Brain pericyte (primary cell): ENCODE measurements around the gene TTLL8.
"Not testable (repeated sequence)": the region's sequence is repeated elsewhere in the genome, so short reads cannot be mapped to it uniquely, and the experiment has no call there.

Source experiments
- DNase-seq: peaks from one replicate; pipeline ENCODE4 v3.0.0-alpha.2; 2012; ENCODE audit warnings: low read depth, low spot score

Gene TTLL8

DNA sequence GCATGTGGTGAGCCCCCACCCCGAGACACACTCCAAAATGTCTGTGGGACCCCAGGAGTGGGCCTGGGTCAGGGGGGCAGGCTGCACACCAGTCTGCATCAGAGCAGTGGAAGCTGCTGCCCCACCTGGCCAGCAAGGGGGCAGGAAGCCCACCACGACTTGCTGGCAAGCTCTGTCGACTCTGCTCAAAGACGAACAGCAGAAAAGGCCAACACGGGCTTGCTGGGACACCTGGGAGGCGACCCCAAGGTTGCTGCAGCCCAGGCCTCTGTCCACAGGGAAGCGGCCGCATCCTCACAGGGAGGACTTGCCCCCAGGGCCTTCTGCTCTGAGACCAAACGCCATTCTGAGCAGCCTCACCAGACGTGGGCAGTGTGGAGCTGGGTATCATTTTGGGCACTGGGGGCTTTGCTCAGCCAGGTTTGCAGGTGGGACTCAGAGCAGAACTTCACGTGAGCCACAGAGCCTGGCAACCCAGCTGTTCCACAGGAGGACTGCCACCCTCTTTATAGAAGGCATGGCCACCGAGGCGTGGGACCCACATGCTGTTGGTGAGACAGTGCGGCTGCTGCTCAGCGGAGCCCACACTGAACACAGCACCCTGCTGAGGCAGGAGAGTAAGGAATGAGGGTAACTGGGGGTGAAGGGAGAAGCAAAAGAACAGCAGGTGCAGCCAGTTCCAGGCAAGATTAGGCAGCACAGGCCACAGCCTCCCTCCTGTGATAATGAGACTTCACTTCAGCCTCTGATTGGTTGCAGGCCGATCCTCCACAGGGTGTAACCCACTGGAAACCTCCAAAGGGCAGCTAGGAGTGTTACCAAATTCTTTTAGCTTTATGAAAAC is 56.5 kb downstream of the TTLL8 start:
- no peak for DNase-seq

GRCh38 chr22:50000587-50001387 is 57.3 kb downstream of the TTLL8 start:
- DNase-seq: no peak

DNA sequence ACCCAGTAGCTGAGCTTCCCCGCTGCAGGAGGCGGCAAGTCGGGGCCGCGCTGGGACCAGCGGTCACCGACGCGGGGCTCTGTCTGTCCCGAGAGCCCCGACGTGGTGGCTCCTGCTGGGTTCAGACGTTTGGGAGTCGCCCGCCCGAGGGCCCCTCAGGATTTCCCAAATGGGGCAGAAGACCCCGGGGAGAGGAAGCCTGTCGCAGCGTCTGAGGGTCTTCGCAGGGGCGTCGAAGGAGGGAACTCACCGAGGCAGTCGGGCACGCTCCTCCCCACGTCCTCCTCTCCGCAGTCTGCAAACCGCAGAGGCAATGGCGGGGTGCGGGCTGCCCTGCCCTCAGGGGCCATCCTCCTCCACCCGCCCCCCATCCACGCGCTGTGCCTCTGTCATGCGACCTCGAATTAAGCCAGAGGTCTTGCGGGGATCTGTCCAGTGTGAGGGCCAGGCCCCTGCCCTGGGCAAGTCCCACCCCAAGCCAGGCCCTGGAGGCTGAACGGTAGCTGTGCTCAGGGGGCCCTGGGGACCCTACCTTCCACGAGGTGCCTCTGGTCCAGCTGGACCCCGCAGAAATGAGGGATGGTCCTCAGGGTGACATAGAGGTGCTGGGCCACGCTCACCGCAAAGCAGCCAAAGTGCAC is 58.0 kb downstream of the TTLL8 start:
- no peak for DNase-seq

DNA sequence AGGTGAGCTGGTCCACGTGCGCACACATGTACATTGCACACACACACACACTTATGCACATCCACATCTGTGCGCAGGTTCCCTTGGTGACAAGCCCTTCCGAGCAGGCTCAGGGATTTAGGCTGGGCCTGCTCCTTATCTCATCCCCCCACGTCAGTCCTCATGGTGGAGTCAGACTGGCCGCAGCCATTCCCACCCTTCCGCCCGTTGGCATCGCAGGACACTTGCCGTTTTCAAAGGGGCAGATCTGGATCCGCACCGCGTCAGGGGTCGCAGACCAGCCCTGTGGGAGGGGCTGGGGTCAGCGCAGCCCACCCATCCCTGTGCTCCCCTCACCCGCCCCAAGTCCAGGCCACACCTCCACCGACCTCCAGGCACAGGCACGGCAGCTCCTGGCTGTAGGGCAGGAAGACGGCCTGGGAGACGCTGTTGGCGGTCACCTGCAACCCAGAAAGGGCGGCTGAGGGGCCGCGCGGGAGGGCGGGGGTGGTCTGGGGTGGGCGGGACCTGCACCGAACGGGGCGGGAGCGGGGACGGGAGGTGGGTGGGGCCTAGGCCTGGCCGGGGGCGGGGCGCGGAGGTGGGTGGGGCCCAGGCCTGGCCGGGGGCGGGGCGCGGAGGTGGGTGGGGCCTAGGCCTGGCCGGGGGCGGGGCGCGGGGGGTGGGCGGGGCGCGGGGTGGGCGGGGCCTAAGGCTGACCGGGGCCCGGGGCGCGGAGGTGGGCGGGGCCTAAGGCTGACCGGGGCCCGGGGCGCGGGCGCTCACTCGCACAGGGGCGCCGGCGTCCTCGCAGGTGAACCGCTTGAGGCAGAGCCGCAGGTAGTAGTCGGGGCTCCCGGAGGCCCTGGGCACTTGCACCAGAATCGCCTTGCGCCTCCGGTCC is 58.8 kb downstream of the TTLL8 start:
- DNase-seq: no peak

DNA sequence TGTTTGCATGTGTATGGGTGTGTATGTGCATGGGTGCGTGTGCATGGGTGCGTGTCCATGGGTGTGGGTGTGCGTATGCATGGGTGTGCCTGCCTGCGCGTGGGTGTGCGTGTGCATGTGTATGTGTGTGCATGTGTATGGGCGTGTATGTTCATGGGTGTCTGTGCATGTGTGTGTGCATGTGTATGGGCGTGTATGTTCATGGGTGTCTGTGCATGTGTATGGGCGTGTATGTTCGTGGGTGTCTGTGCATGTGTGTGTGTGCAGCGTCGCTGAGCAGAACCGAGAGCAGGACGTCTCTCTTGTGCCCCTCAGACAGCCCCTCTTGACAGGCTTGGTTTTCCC is 59.4 kb downstream of the TTLL8 start:
- DNase-seq: no peak

DNA sequence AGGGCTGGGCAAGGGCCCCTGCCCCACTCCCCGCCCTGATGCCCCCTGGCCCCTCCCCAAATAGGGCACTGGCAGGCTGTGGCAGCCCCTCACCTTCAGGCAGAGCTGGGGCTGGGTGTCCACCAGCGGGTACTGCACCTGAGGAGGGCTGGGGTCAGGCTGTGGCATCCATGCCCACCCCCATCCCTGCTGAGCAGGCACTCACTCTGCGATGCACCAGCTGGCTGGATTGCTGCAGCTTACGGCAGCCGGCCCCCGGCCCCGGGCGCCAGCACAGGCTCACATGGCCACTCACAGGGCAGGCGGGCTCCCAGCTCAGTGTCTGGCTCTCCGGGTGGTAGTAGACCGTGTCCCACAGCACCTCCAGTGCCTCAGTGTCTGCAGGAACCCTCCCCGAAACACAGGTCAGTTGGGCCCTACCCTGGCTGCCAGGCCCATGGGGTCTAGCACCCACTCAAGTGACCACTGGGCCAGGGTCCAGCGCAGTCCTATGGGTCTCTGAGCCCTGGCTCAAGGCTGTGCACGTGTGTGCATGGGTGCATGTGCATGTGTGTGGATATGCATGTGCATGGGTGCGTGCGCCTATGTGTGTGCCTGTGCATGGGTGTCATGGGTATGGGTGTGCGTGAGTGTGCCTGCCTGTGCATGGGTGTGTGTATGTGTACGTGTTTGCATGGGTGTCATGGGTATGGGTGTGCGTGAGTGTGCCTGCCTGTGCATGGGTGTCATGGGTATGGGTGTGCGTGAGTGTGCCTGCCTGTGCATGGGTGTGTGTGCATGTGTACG is 60.0 kb downstream of the TTLL8 start:
- no peak for DNase-seq

GRCh38 chr22:49997251-49997599 is 60.9 kb downstream of the TTLL8 start:
- DNase-seq: no peak

- DNase-seq: no peak
Observed at GRCh38 chr22:49996518-49997250, 61.4 kb downstream of the TTLL8 start.

GRCh38 chr22:49996119-49996517 is 62.0 kb downstream of the TTLL8 start:
- no peak for DNase-seq

DNA sequence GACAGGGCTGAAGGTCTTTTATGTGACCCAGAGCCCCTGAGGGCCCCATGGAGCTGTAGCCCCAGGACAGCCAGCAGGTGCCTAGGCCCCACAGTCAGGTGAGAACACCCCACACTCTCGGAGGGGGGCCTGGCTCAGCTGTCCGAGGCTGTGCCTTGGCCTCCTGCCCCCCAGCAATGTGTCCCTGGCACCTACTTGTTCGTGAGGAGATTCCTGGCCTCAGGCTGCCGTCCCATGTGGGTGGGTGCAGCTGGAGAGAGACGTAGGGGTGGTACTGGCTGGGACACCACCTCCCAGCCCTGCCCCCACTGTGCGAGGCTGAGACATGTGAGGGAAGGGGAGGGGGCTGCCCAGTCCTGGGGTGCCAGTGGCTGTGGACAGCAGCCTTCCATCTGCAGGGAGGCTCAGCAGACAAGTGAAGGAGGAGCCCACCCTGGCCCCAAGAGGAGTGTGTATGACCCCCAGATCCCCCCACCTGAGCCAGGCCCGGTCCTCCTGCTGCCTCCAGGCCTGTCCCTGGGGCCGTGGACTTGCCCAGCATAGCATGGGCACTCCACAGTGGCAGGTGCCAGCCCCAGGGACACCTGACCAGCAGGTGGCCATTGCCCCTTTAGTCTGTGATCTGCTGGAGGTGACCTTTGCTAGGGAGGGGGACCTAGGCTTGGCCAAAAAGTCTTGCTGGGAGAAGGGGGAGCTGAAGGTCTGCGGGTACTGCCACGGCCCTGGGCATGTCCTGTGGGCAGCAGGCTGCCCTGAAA is 62.6 kb downstream of the TTLL8 start:
- DNase-seq: no peak

- DNase-seq: no peak
Observed at GRCh38 chr22:49995041-49995360, 63.1 kb downstream of the TTLL8 start.

DNA sequence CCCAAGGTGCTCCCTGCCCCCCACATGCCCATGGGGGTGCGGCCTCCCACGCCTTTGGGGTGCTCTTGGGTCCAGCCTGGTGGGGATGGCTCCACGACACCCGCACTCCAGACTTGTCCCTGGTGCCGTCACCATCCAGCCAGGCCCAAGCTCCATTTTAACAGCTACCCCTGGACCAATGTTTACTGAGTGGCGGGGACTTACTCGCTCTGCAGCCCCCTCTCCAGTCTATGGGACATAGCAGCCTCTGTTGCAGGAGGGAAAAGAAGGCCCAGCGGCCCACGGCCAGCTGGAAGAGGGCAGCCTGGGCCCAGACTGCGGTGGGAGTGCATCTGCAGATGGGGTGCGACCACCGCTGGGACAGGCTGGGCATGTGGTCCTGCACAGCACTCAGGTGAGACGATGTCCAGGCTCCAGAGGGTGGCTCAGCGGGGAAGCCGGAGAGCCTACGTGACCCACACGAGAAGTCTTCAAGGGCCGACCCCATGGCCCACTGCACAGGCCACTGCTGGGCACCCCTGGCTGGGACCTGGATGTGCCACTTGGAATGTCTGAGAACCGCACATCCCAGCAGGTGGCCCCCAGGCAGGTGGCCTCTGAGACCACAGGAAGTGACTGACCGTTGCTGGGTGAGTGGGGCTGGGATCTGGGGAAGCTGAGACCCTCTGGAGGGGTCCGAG is 63.6 kb downstream of the TTLL8 start:
- no peak for DNase-seq

- DNase-seq: no peak
Observed at GRCh38 chr22:49993649-49994360, 64.3 kb downstream of the TTLL8 start.

GRCh38 chr22:49992921-49993648 is 65.0 kb downstream of the TTLL8 start:
- no peak for DNase-seq

DNA sequence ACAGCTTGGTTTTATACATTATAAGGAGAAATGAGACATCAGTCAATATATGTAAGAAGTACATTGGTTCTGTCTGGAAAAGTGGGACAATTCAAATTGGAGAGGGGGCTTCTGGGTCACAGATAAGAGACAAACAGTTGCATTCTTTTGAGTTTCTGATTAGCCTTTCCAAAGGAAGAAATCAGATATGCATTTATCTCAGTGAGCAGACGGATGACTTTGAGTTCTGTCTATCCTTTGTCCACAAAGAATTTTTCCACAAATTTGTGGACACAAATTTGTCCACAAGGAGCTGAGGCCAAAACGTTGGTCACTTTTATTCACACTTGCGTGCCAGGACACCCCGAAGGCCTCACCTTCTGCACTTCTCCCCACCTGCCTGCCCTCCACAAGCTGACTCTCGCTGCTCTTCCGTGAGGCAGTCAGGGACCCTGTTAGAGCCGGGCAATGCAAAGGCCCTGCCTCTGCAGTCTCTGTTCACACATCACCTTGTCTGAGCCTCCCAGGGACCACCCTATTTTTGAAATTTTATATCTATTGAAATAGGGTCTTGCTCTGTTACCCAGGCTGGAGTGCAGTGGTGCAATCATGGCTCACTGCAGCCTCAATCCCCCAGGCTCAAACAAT is 66.1 kb downstream of the TTLL8 start:
- DNase-seq: no peak

DNA sequence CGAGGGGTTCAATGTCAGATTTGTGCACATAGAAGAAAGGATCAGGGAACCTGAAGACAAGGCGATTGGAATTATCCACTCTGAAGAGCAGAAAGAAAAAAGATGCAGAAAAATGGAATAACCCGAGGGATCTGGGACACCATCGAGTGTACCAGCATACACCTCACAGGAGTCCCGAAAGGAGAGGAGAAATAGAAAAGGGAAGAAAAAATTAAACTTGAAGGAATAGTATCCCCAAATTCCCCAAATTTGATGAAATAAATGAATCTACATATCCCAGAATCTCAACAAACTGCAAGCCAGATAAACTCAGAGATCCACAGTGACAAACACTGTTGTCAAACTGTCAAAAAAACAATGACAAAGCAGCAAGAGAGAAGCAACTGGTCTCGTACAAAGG is 66.9 kb downstream of the TTLL8 start:
- DNase-seq: no peak

DNA sequence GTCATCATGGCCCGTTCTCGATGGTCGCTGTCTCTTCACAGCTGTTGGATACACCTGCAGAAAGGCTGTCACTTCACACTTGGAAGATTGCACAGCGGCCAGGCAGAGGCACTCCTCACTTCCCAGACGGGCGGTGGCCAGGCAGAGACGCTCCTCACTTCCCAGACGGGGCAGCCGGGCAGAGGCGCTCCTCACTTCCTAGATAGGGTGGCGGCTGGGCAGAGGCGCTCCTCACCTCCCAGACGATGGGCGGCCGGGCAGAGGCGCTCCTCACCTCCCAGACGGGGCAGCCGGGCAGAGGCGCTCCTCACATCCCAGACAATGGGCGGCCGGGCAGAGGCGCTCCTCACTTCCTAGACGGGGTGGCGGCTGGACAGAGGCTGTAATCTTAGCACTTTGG is 68.3 kb downstream of the TTLL8 start:
- DNase-seq: not testable (repeated sequence)
